Fibroblast of upper back skin (primary cell): Measurements from ENCODE around the gene ATP5F1A.
A peak's percentile ranks its signal among the peaks of the same experiment; 100 is the strongest.

Experiments used
- DNase-seq: peaks from one replicate; pipeline ENCODE4 v3.0.0-alpha.2; 2013

The ATP5F1A gene

GRCh38 chr18:46042571-46043123 lies 55.4 kb downstream of the ATP5F1A start:
- DNase-seq, result peak; percentile 64

GRCh38 chr18:46040747-46041104 lies 57.4 kb downstream of the ATP5F1A start:
- no peak for DNase-seq

GRCh38 chr18:46040033-46040746 lies 57.9 kb downstream of the ATP5F1A start:
- no peak for DNase-seq

GRCh38 chr18:46037512-46038305 lies 60.4 kb downstream of the ATP5F1A start:
- no peak for DNase-seq

- DNase-seq, result peak; percentile 40
These were observed 62.1 kb downstream of the ATP5F1A start for GRCh38 chr18:46035696-46036680.

GRCh38 chr18:46034230-46034629 lies 63.9 kb downstream of the ATP5F1A start:
- no peak for DNase-seq

GRCh38 chr18:46031741-46032140 lies 66.4 kb downstream of the ATP5F1A start:
- DNase-seq, result no peak
